DND-41 (cell line): ENCODE measurements around the gene NEURL1.

Source experiments
- ATAC-seq: fragments of 200-7000 bp; cut with Tn5 transposase; 3 replicates; pipeline ENCODE4 v1.9.1; 2021; ENCODE audit warnings: low read depth; ENCODE audit not compliant: insufficient read depth
- DNase-seq: peaks from one replicate; pipeline ENCODE4 v3.0.0-alpha.2; 2020
- H2AFZ ChIP-seq: 2 replicates; pipeline ENCODE4 v1.6.0; 2012; ENCODE audit warnings: low read depth, low read length
- H3K27ac ChIP-seq: 2 replicates; pipeline ENCODE4 v1.5.1; 2012; ENCODE audit warnings: low read length, inconsistent platforms
- H3K27me3 ChIP-seq: fragments of 200-600 bp; sonication (generic); 2 replicates; pipeline ENCODE4 v1.6.0; 2012; ENCODE audit warnings: low read length, mild to moderate bottlenecking, inconsistent platforms; ENCODE audit not compliant: insufficient read depth, poor library complexity
- H3K36me3 ChIP-seq: 2 replicates; pipeline ENCODE4 v1.5.1; 2012; ENCODE audit warnings: low read length, inconsistent platforms; ENCODE audit not compliant: insufficient read depth
- H3K4me1 ChIP-seq: 2 replicates; pipeline ENCODE4 v1.5.1; 2012; ENCODE audit warnings: mild to moderate bottlenecking, low read length; ENCODE audit not compliant: insufficient read depth
- H3K4me2 ChIP-seq: 2 replicates; pipeline ENCODE4 v1.6.0; 2012; ENCODE audit warnings: mild to moderate bottlenecking, moderate library complexity, low read length, inconsistent platforms; ENCODE audit not compliant: insufficient read depth
- H3K4me3 ChIP-seq, 2 experiments: fragments of 200-600 bp in 1 of 2; shearing (Covaris generic) in 1 of 2; 2 replicates each; pipeline ENCODE4 v1.5.1; 2012 to 2016; ENCODE audit warnings: inconsistent platforms in 2 of 2, low read length in 2 of 2, mild to moderate bottlenecking in 2 of 2, low read depth in 1 of 2, moderate library complexity in 1 of 2
- H3K79me2 ChIP-seq: 2 replicates; pipeline ENCODE4 v1.6.0; 2012; ENCODE audit warnings: low read length, inconsistent platforms; ENCODE audit not compliant: insufficient read depth
- H3K9ac ChIP-seq: 2 replicates; pipeline ENCODE4 v1.6.0; 2012; ENCODE audit warnings: low read depth, mild to moderate bottlenecking, inconsistent platforms, low read length, moderate library complexity
- H3K9me3 ChIP-seq: 2 replicates; pipeline ENCODE4 v1.5.1; 2012; ENCODE audit warnings: low read length, moderate library complexity, mild to moderate bottlenecking, inconsistent platforms; ENCODE audit not compliant: insufficient read depth, severe bottlenecking
- H4K20me1 ChIP-seq: 2 replicates; pipeline ENCODE4 v1.6.0; 2012; ENCODE audit warnings: low read length; ENCODE audit not compliant: insufficient read depth
- CTCF ChIP-seq: IDR thresholded peaks from 2 replicates; pipeline ENCODE4 v1.5.1; 2012; ENCODE audit warnings: borderline replicate concordance, low read length, moderate library complexity, mild to moderate bottlenecking; ENCODE audit not compliant: poor library complexity, severe bottlenecking; ENCODE audit errors: extremely low read depth
- EZH2 ChIP-seq: IDR thresholded peaks from 3 replicates; pipeline ENCODE4 v1.6.1; 2012; ENCODE audit warnings: borderline replicate concordance, low read depth, mild to moderate bottlenecking, moderate library complexity, low read length, inconsistent platforms; ENCODE audit not compliant: severe bottlenecking

Gene NEURL1

GRCh38 chr10:103582331-103583123 is 89.0 kb downstream of the NEURL1 start:
- ATAC-seq, result no peak
- no peaks in the 10 kb centered on the region for H4K20me1 ChIP-seq
- no peaks in the 10 kb centered on the region for H3K4me1 ChIP-seq
- no peak for DNase-seq
- H3K9me3 ChIP-seq, result no peaks in the 10 kb centered on the region
- H3K9ac ChIP-seq, result no peak overlapping the region
- H3K27ac ChIP-seq, result no peak overlapping the region
- H3K36me3 ChIP-seq, result no peaks in the 10 kb centered on the region
- no peak for TF ChIP-seq CTCF
- no peak for TF ChIP-seq EZH2
- no peak overlapping the region for H3K4me3 ChIP-seq
- H3K79me2 ChIP-seq, result no peaks in the 10 kb centered on the region
- H3K27me3 ChIP-seq, result peaks cover 3% of the 10 kb centered on the region
- no peak overlapping the region for H2AFZ ChIP-seq
- no peak overlapping the region for H3K4me2 ChIP-seq

- Histone ChIP-seq H4K20me1 (no peaks in the 10 kb centered on the region), H3K79me2 (no peaks in the 10 kb centered on the region), H3K9ac (no peak overlapping the region), H3K4me3 (no peak overlapping the region), H2AFZ (no peak overlapping the region), H3K9me3 (no peaks in the 10 kb centered on the region), H3K27me3 (peaks cover 3% of the 10 kb centered on the region), H3K27ac (no peak overlapping the region), H3K36me3 (no peaks in the 10 kb centered on the region), H3K4me1 (no peaks in the 10 kb centered on the region), H3K4me2 (no peak overlapping the region)
- TF ChIP-seq EZH2, result no peak
- TF ChIP-seq CTCF, result no peak
- ATAC-seq (no peak), DNase-seq (no peak)
Measured at GRCh38 chr10:103583871-103584215, 90.3 kb downstream of the NEURL1 start.

- no peak overlapping the region for H3K27ac ChIP-seq
- no peaks in the 10 kb centered on the region for H3K9me3 ChIP-seq
- DNase-seq, result no peak
- TF ChIP-seq CTCF, result no peak
- no peak for TF ChIP-seq EZH2
- no peaks in the 10 kb centered on the region for H3K79me2 ChIP-seq
- H3K36me3 ChIP-seq, result no peaks in the 10 kb centered on the region
- no peak overlapping the region for H3K4me3 ChIP-seq
- no peak for ATAC-seq
- H3K27me3 ChIP-seq, result peaks cover 3% of the 10 kb centered on the region
- no peak overlapping the region for H3K9ac ChIP-seq
- no peaks in the 10 kb centered on the region for H4K20me1 ChIP-seq
- H3K4me1 ChIP-seq, result no peaks in the 10 kb centered on the region
- no peak overlapping the region for H2AFZ ChIP-seq
- H3K4me2 ChIP-seq, result no peak overlapping the region
Measured at GRCh38 chr10:103584216-103585010, 90.9 kb downstream of the NEURL1 start.
